Measurements from ENCODE around the gene WSCD2. TPM values are rescaled to one million over a fixed set of nuclear protein-coding genes. Genes with fewer than 3 reads are reported as not detected.

WSCD2 gene
- total RNA-seq, 1 donor from 2014 or later = not detected

DNA sequence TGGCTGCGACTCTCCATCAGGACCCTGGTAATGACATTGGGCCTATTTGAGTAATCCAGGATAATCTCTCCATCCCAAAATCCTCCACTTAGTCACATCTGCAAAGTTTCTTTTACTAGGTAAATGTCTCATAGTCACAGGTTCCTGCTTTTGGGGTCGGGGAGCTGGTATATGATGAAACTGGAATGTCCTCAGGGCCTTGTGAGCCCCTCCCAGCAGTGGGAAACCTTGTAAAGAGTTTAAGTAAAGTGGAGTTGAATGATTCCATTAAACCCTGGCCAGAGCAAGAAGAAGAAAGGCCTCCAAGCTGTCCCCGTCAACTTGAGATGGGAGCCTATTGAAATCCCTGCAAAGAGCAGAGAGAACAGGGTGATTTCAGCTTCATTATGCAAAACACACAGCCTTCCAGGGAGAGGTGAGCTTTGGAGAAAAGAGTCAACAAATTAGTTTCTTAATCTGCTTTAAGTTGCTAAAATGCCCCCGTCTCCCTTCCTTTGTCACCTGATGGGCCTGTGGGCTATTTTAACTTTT, 12.6 kb downstream of the WSCD2 start:
- TF ChIP-seq, protein P1, sequence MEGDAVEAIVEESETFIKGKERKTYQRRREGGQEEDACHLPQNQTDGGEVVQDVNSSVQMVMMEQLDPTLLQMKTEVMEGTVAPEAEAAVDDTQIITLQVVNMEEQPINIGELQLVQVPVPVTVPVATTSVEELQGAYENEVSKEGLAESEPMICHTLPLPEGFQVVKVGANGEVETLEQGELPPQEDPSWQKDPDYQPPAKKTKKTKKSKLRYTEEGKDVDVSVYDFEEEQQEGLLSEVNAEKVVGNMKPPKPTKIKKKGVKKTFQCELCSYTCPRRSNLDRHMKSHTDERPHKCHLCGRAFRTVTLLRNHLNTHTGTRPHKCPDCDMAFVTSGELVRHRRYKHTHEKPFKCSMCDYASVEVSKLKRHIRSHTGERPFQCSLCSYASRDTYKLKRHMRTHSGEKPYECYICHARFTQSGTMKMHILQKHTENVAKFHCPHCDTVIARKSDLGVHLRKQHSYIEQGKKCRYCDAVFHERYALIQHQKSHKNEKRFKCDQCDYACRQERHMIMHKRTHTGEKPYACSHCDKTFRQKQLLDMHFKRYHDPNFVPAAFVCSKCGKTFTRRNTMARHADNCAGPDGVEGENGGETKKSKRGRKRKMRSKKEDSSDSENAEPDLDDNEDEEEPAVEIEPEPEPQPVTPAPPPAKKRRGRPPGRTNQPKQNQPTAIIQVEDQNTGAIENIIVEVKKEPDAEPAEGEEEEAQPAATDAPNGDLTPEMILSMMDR (IDR thresholded peaks at IDR 0.05; ENCODE audit: unreplicated experiment) = no peak
- no peak overlapping the region for H3K27ac Mint-ChIP-seq
- peaks cover 13% of the 10 kb centered on the region for H3K27me3 Mint-ChIP-seq
- no peaks in the 10 kb centered on the region for H3K4me1 Mint-ChIP-seq (ENCODE audit: low read depth)
- no peaks in the 10 kb centered on the region for H3K9me3 Mint-ChIP-seq (ENCODE audit: low read depth)
- DNase-seq (ENCODE audit: low spot score, unreplicated experiment) = no peak
- H3K36me3 Mint-ChIP-seq (ENCODE audit: insufficient read depth) = no peaks in the 10 kb centered on the region
- H3K4me3 Mint-ChIP-seq (ENCODE audit: low read depth) = no peak overlapping the region

DNA sequence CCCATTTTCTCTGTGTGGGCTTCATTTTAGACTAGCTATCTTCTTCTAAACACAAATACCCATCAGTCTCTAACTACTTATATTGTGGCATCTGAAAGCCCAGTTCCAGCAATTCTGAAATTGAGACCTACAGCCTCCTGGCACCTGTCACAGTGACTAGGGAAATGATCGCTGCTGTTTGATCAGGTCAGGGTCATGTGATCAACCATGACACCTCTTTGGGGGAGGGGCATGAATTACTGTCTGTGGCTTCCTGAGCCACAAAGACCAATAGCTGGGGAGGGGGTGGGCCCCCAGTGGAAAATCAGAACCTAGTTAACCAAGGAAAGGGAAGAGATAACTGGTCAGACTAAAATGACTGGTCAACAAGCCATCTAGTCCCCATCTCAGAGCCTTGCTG, 14.1 kb downstream of the WSCD2 start:
- Mint-ChIP-seq H3K36me3 (ENCODE audit: insufficient read depth) (no peaks in the 10 kb centered on the region), H3K27me3 (peaks cover 20% of the 10 kb centered on the region), H3K4me3 (ENCODE audit: low read depth) (no peak overlapping the region), H3K9me3 (ENCODE audit: low read depth) (no peaks in the 10 kb centered on the region), H3K27ac (no peak overlapping the region), H3K4me1 (ENCODE audit: low read depth) (no peaks in the 10 kb centered on the region)
- TF ChIP-seq, protein P1 (IDR thresholded peaks at IDR 0.05; ENCODE audit: unreplicated experiment) = no peak
- no peak for DNase-seq (ENCODE audit: low spot score, unreplicated experiment)

DNA sequence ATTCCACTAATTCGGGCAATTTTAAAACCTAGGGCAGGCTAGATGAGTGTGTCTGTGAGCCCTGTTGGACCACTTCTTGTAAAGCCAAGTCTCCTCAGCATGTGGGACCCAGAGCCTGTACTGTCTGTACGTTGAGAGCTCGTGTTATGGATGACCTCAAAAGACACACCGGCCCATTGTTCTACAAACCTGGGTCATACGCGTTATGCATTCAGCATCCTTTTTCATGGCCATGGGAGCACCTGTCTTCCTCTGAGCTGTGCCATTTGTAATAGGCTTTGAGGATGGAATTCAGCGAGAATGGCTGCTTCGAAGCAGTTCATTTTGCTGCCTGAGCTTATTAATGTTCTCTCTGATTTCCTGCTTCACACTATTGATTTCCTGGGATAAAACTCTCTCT, 15.0 kb downstream of the WSCD2 start:
- H3K4me3 Mint-ChIP-seq (ENCODE audit: low read depth) = no peak overlapping the region
- peaks cover 20% of the 10 kb centered on the region for H3K27me3 Mint-ChIP-seq
- TF ChIP-seq, protein P1 (IDR thresholded peaks at IDR 0.05; ENCODE audit: unreplicated experiment) = no peak
- H3K27ac Mint-ChIP-seq = no peak overlapping the region
- no peaks in the 10 kb centered on the region for H3K9me3 Mint-ChIP-seq (ENCODE audit: low read depth)
- no peaks in the 10 kb centered on the region for H3K36me3 Mint-ChIP-seq (ENCODE audit: insufficient read depth)
- no peak for DNase-seq (ENCODE audit: low spot score, unreplicated experiment)
- H3K4me1 Mint-ChIP-seq (ENCODE audit: low read depth) = no peaks in the 10 kb centered on the region

- H3K27me3 Mint-ChIP-seq = peaks cover 20% of the 10 kb centered on the region
- H3K4me1 Mint-ChIP-seq (ENCODE audit: low read depth) = no peaks in the 10 kb centered on the region
- TF ChIP-seq, protein P1 (IDR thresholded peaks at IDR 0.05; ENCODE audit: unreplicated experiment) = no peak
- DNase-seq (ENCODE audit: low spot score, unreplicated experiment) = no peak
- H3K9me3 Mint-ChIP-seq (ENCODE audit: low read depth) = no peaks in the 10 kb centered on the region
- no peak overlapping the region for H3K4me3 Mint-ChIP-seq (ENCODE audit: low read depth)
- no peak overlapping the region for H3K27ac Mint-ChIP-seq
- H3K36me3 Mint-ChIP-seq (ENCODE audit: insufficient read depth) = no peaks in the 10 kb centered on the region
These were observed 15.9 kb downstream of the WSCD2 start for GRCh38 chr12:108145011-108145410.

- peaks cover 20% of the 10 kb centered on the region for H3K27me3 Mint-ChIP-seq
- H3K4me1 Mint-ChIP-seq (ENCODE audit: low read depth) = no peaks in the 10 kb centered on the region
These were observed 17.2 kb downstream of the WSCD2 start for GRCh38 chr12:108146035-108146893.

More at GRCh38 chr12:108146035-108146893, 17.2 kb downstream of the WSCD2 start:
- Mint-ChIP-seq H3K36me3 (ENCODE audit: insufficient read depth) (no peaks in the 10 kb centered on the region), H3K27ac (peak overlapping the region; percentile 69), H3K9me3 (ENCODE audit: low read depth) (no peaks in the 10 kb centered on the region), H3K4me3 (ENCODE audit: low read depth) (no peak overlapping the region)
- no peak for DNase-seq (ENCODE audit: low spot score, unreplicated experiment)
- TF ChIP-seq, protein P1 (IDR thresholded peaks at IDR 0.05; ENCODE audit: unreplicated experiment) = no peak
